ENCODE measurements around the gene CDK15.

CDK15 gene

DNA sequence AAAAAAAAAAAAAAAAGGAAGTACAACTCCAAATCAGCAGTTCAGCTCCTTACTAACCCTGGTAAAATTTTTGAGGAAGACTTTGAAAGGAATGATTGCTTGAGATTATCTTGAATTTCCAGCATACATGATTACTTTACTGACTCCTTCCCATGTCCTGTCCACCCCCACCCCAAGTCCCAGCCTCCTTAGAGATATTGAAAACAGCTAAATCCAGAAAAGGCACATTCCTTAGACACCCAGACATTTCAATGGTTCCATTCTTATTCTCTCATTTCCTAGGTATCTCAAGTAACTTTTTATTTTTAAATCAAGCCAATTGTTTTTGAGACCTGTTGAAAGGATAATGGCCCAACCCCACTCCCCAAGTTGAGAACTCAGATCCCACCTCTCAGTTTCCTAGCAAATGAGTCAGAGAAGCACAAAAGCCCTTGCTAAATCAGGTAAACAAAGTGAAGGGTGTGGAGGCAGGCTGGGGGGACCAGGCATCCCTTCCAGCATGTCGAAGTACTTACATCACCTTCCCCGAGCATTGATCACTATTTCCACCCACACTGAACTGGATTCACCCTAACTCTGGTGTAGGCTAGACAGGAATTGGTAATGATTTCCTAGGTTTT is 131.9 kb downstream of the CDK15 start:
- DNase-seq (ENCODE audit: low read depth): no peak

DNA sequence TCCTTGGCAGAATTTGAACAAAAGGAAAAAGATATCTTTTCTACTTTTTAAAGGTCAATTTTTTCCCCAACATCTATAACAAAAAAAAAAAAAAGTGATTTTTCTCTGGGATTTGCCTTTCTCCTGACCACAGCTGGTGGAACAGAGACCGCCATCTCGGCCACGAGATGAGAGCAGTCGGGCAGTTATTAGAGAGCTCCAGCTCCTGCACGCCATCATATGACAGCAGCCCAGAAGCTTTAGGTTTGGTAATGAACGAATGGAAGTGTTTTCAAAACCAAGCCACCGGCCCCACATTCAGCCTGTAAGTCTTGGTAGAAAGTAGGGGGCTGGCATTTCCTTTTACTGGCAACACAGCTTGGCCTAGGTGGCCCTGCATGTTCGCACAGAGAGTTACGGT is 132.4 kb downstream of the CDK15 start:
- no peak for DNase-seq (ENCODE audit: low read depth)

DNA sequence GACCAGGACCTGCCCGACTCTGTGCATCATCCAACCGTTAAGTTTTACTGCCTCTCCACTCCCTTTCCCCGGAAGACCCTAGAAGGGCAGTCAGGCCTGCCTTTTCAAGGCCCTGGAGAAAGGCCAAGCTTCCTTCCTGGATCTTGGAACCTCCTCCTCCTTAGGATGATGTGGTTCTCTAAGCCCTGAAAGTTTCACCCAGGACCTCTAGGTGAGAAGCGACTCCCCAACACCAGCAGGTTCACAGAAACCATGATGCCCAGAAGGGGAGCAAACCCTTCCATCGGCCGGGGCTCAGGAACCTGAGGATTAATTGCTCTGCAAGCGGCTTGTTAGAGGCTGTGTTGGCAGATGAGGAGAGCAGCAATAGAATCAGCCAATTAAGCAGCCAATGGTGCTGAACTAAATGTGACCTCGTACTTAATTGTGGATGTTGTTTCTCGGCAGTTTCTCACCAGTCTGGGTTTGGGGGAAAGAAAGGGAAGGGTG is 133.2 kb downstream of the CDK15 start:
- no peak for DNase-seq (ENCODE audit: low read depth)

DNA sequence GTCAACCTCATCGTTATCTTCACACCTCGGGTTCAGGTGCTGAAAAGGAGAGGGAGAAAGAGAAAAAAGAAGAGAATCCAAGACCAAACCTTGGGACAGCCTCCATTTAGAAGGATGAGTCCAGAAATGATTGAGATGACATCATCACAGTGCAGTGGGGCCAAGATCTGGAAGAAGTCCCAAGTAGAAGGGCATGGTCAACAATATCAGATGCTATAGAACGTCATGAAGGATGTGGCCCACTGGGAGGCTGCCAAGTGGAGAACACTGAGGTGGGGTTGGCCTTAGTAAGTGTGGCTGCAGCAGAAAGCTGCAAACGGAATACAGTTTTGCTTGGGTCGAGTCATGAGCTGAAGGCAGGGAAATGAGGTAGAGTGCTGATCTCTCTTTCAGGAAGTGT is 136.2 kb downstream of the CDK15 start:
- no peak for DNase-seq (ENCODE audit: low read depth)
